ENCODE data around the gene GPAT3. TPM values are rescaled to one million over a fixed set of nuclear protein-coding genes. Genes with fewer than 3 reads are reported as not detected.

The GPAT3 gene
- total and polyA plus RNA-seq, 2 of the 8 experiments (the other 6 are each of a cell fraction or from before 2014, with no cell fraction given), result 0.23 to 2.0 TPM

- H3K4ac ChIP-seq (replicated peaks; ENCODE audit: insufficient read length, low read depth, low read length), result no peak overlapping the region
- no peak overlapping the region for H2BK5ac ChIP-seq (ENCODE audit: low read depth, low read length)
- no peak overlapping the region for H3K56ac ChIP-seq (replicated peaks; ENCODE audit: insufficient read length, low read depth, low read length)
- H4K8ac ChIP-seq (ENCODE audit: extremely low read depth, insufficient read depth, low read length), result no peak overlapping the region
- ChIA-PET CTCF (ENCODE audit: partially characterized antibody) (interaction anchor here (1.5 kb wide), 1 partner anchor 9 kb away, joined by 5 read pairs; no protein-coding TSS in a partner anchor), POLR2A (ENCODE audit: partially characterized antibody) (interaction anchor here (1.0 kb wide), 1 partner anchor 8 kb away, joined by 3 read pairs; no protein-coding TSS in a partner anchor)
- H3K27ac ChIP-seq (ENCODE audit: low read depth, low read length), result no peak overlapping the region
- no peak overlapping the region for H2BK15ac ChIP-seq (ENCODE audit: low read length)
- no peak overlapping the region for H2BK20ac ChIP-seq (ENCODE audit: low read length)
- H3K9me3 ChIP-seq (ENCODE audit: insufficient read depth in 2 of 2, low read depth in 1 of 2, low read length in 1 of 2), result no peaks in the 10 kb centered on the region
- no peaks in the 10 kb centered on the region for H3K36me3 ChIP-seq (ENCODE audit: control insufficient read depth in 2 of 4, insufficient read depth in 4 of 4, low read length in 3 of 4)
- H3K9ac ChIP-seq (replicated peaks in 1 of 4; ENCODE audit: extremely low read depth in 1 of 4, low read depth in 3 of 4, low read length in 3 of 4), result peak overlapping the region in 1 of 4 experiments; percentile 13; a peak in 1 of 7 replicates
- no peak overlapping the region for H3K14ac ChIP-seq (ENCODE audit: insufficient read length)
- no peaks in the 10 kb centered on the region for H4K20me1 ChIP-seq (replicated peaks in 1 of 2; ENCODE audit: control insufficient read depth in 1 of 2, insufficient read depth in 2 of 2, low read length in 2 of 2)
- H3K23ac ChIP-seq (ENCODE audit: insufficient read length), result no peak overlapping the region
- no peak for DNase-seq (ENCODE audit: low read depth in 1 of 2, low spot score in 2 of 2)
- no peaks in the 10 kb centered on the region for H3K4me1 ChIP-seq (replicated peaks in 1 of 4; ENCODE audit: control insufficient read depth in 3 of 4, insufficient read depth in 4 of 4, low read length in 3 of 4)
- H4K5ac ChIP-seq (ENCODE audit: insufficient read length, low read depth, low read length), result no peak overlapping the region
- no peaks in the 10 kb centered on the region for H3K79me1 ChIP-seq (ENCODE audit: low read depth, low read length)
- no peak overlapping the region for H3K4me3 ChIP-seq (ENCODE audit: extremely low read depth in 1 of 4, insufficient read depth in 2 of 4, low read depth in 3 of 4, low read length in 4 of 4)
- WGBS, 2 experiments (ENCODE audit: extremely low coverage in 1 of 2, insufficient coverage in 1 of 2, insufficient read length in 1 of 2, insufficient replicate concordance in 2 of 2, low coverage in 1 of 2, low lambda C conversion rate in 2 of 2, missing lambda C conversion rate in 1 of 2), result 94% methylated on average over 3 of the region's 3 CpGs; no CpG with 5 or more reads in 1 of the 2 experiments
- H4K91ac ChIP-seq (replicated peaks; ENCODE audit: insufficient read length, low read length), result no peak overlapping the region
- no peak overlapping the region for H2AFZ ChIP-seq (ENCODE audit: low read length)
- no peak overlapping the region for H3K4me2 ChIP-seq (ENCODE audit: insufficient read depth in 1 of 2, low read depth in 2 of 2, low read length in 2 of 2)
- H3K23me2 ChIP-seq (ENCODE audit: low read depth, low read length), result no peaks in the 10 kb centered on the region
- peaks cover 0 to 1% (median 0%) of the 10 kb centered on the region in 4 experiments; a peak in 1 of 7 replicates for H3K27me3 ChIP-seq (replicated peaks in 1 of 4; ENCODE audit: control insufficient read depth in 3 of 4, extremely low read depth in 1 of 4, insufficient read depth in 3 of 4, low read length in 3 of 4)
- no peak overlapping the region for H2AK5ac ChIP-seq (ENCODE audit: low read depth, low read length)
- H3K18ac ChIP-seq (ENCODE audit: extremely low read depth, low read length), result no peak overlapping the region
- H3K79me2 ChIP-seq (ENCODE audit: control insufficient read depth in 1 of 2, insufficient read depth in 2 of 2, low read length in 2 of 2), result no peaks in the 10 kb centered on the region
- FAIRE-seq, result no peak
- H2BK120ac ChIP-seq (replicated peaks; ENCODE audit: low read depth, low read length), result no peak overlapping the region
- no peak overlapping the region for H2BK12ac ChIP-seq (ENCODE audit: low read depth, low read length)
- TF ChIP-seq KDM4A (IDR thresholded peaks at IDR 0.05; ENCODE audit: low read depth, low read length, severe bottlenecking) (no peak), CBX8 (IDR thresholded peaks at IDR 0.05; ENCODE audit: borderline replicate concordance, low read depth, low read length) (no peak), SIN3A (conservative IDR thresholded peaks at IDR 0.05 in 1 of 2, IDR thresholded peaks at IDR 0.05 in 1 of 2; ENCODE audit: low read depth in 1 of 2, low read length in 2 of 2) (no peak), SP4 (IDR thresholded peaks at IDR 0.05; ENCODE audit: low read length) (no peak), SIX5 (IDR thresholded peaks at IDR 0.05; ENCODE audit: low read depth, low read length) (no peak), EZH2 (IDR thresholded peaks at IDR 0.05; ENCODE audit: low read depth, low read length, severe bottlenecking) (no peak), SAP30 (IDR thresholded peaks at IDR 0.05; ENCODE audit: insufficient read depth, insufficient replicate concordance, low read length) (no peak), MAX (IDR thresholded peaks at IDR 0.05) (no peak), SP2 (IDR thresholded peaks at IDR 0.05; ENCODE audit: low read length) (no peak), NANOG (IDR thresholded peaks at IDR 0.05; ENCODE audit: insufficient read depth, low read depth, low read length, poor library complexity, severe bottlenecking) (no peak), RFX5 (IDR thresholded peaks at IDR 0.05; ENCODE audit: borderline replicate concordance, low read depth, low read length) (no peak), BACH1 (IDR thresholded peaks at IDR 0.05; ENCODE audit: low read length) (no peak), ZNF274 (IDR thresholded peaks at IDR 0.05; ENCODE audit: borderline replicate concordance, extremely low read depth, low read length) (no peak), CHD2 (IDR thresholded peaks at IDR 0.05; ENCODE audit: low read length) (no peak)
These were observed 69.8 kb downstream of the GPAT3 start for GRCh38 chr4:83605744-83606172.

All from H1 (cell line).